SK-N-MC (cell line): ENCODE measurements around the gene RAB12.
A peak's percentile ranks its signal among the peaks of the same experiment; 100 is the strongest.

Experiments used
- DNase-seq: peaks from one replicate; pipeline ENCODE4 v3.0.0-alpha.2; 2011; ENCODE audit warnings: low read depth, low spot score
- H3K27ac ChIP-seq: fragments of 200-600 bp; sonication (generic); 2 replicates; pipeline ENCODE4 v1.5.1; 2016; ENCODE audit warnings: mixed run types
- H3K36me3 ChIP-seq: fragments of 200-600 bp; sonication (generic); 2 replicates; pipeline ENCODE4 v1.6.1; 2017; ENCODE audit warnings: antibody characterized with exemption, low read length, mixed read lengths; ENCODE audit not compliant: insufficient read depth
- H3K4me3 ChIP-seq: fragments of 200-600 bp; sonication (generic); 2 replicates; pipeline ENCODE4 v1.5.1; 2016
- H3K9ac ChIP-seq: fragments of 200-600 bp; sonication (generic); 2 replicates; pipeline ENCODE4 v1.8.0; 2017; ENCODE audit warnings: mixed run types, mixed read lengths; ENCODE audit not compliant: insufficient read length
- H3K9me3 ChIP-seq: fragments of 200-600 bp; sonication (generic); 2 replicates; pipeline ENCODE4 v1.6.1; 2017; ENCODE audit warnings: low read depth, mild to moderate bottlenecking, antibody characterized with exemption, low read length, moderate library complexity, mixed read lengths
- EZH2 ChIP-seq: fragments of 200-600 bp; sonication (generic); IDR thresholded peaks from one replicate; pipeline ENCODE4 v1.6.1; 2017; ENCODE audit warnings: antibody characterized with exemption
- FOXP2 ChIP-seq: optimal IDR thresholded peaks from 2 replicates; pipeline ENCODE3; 2011; ENCODE audit warnings: mild to moderate bottlenecking, moderate library complexity; ENCODE audit not compliant: insufficient read depth; ENCODE audit errors: extremely low read length, control extremely low read depth
- POLR2AphosphoS5 ChIP-seq: IDR thresholded peaks from 2 replicates; pipeline ENCODE4 v1.6.1; 2012; ENCODE audit warnings: mild to moderate bottlenecking, low read depth, low read length, borderline replicate concordance

Gene RAB12

DNA sequence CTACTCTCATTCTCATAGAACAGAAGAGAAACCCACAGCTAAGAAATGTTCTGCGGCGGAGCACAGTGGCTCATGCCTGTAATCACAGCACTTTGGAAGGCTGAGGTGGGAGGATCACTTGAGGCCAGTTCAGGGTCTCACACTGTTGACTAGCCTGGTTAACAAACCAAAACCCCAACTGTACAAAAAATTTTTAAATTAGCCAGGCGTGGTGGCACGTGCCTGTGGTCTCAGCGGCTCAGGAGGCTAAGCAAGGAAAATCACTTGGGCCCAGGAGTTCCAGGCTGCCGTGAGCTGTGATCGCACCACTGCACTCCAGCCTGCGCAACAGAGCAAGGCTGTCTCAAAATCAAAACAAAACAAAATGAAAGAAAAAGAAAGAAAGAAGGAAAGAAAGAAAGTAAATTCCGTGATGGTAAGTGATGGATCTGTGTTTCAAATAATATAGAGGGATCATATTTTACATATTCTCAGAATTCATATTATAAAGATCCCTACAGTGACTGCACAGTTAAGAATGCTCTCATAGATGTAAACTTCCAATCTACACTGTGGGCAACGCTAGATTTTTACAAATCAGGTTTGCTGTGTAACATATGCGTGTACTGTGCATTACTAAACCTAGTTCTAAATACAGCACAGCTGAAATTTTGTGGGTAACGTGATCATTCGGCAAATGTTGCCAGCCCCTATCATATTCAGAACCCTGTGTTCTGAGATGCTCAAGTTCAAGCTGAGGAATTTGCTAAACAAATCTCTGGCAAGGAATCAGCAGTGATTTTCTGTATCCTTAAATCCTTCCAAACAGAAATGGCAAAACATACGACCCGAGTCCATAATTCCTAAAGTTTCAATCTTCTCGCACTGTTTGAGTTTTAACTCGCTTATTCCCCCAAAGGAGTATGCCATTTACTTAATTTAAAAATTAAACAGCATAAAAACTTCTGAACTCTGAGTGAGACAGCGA lies 1.2 kb upstream of the RAB12 start:
- H3K4me3 ChIP-seq: no peak overlapping the region
- TF ChIP-seq FOXP2 (no peak), EZH2 (no peak), POLR2AphosphoS5 (no peak)
- H3K9me3 ChIP-seq: no peaks in the 10 kb centered on the region
- no peak overlapping the region for H3K27ac ChIP-seq
- no peak overlapping the region for H3K9ac ChIP-seq
- H3K36me3 ChIP-seq: peaks cover 9% of the 10 kb centered on the region; the same call in 1 of the 2 replicates
- DNase-seq: no peak

DNA sequence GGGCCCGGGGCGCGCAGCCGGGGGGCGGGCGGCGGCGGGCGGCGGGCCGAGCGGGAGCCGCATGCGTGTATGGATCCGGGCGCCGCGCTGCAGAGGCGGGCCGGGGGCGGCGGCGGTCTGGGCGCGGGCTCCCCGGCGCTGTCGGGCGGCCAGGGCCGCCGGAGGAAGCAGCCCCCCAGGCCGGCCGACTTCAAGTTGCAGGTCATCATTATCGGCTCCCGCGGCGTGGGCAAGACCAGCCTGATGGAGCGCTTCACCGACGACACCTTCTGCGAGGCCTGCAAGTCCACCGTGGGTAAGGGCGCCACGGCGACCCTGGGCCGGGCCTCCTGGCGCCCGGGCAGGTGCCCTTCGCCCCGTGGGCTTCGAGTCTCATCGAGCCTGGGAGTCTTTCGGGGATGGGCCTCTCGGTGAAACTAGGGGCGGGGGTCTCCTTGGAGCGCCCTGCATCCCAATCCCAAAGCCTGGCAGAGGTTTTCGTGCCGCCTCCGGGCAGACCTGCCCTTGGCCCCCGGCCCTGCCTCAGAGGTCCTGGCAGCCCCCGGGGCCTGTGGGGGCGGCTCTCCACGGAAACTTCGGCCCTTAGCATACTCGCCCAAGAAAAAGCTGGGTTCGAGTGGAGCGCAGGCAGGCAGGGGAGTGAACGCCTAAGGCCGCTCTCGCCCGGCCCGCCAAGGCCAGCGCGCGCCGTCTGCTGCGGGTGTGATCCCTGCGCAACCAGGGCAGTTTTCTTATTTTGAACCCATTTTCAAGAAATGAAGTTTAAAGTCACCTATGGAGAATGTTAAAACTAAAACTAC lies 622 bp downstream of the RAB12 start:
- peak overlapping the region; percentile 85 for H3K9ac ChIP-seq
- H3K4me3 ChIP-seq: peak overlapping the region; percentile 94
- TF ChIP-seq FOXP2: no peak
- H3K27ac ChIP-seq: no peak overlapping the region
- H3K9me3 ChIP-seq: no peaks in the 10 kb centered on the region
- peaks cover 9% of the 10 kb centered on the region; the same call in 1 of the 2 replicates for H3K36me3 ChIP-seq
- no peak for DNase-seq

DNA sequence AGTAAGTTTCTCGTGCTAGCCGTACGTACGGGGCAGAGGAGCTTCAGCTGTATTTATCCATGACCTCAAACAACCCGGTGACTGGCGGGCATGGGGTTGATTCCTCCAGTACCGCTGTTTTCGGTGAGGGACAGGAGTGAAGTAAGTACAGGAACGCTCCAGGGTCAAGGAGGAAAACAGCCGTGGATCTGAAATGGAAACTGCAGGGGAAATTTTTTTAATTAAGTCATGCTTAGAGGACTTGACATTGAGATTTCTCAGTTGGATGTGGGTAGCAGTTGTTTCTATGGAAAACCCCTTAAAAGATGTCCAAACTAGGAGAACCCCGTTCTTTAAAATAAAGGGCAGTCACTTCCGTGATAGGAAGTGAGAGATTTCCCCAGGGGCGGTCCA lies 1.2 kb downstream of the RAB12 start:
- Histone ChIP-seq H3K36me3 (peaks cover 9% of the 10 kb centered on the region; the same call in 1 of the 2 replicates), H3K9me3 (no peaks in the 10 kb centered on the region), H3K4me3 (peak overlapping the region; percentile 94), H3K27ac (no peak overlapping the region), H3K9ac (peak overlapping the region; percentile 85)
- DNase-seq: no peak
- TF ChIP-seq EZH2: no peak
- TF ChIP-seq POLR2AphosphoS5: no peak
- no peak for TF ChIP-seq FOXP2

DNA sequence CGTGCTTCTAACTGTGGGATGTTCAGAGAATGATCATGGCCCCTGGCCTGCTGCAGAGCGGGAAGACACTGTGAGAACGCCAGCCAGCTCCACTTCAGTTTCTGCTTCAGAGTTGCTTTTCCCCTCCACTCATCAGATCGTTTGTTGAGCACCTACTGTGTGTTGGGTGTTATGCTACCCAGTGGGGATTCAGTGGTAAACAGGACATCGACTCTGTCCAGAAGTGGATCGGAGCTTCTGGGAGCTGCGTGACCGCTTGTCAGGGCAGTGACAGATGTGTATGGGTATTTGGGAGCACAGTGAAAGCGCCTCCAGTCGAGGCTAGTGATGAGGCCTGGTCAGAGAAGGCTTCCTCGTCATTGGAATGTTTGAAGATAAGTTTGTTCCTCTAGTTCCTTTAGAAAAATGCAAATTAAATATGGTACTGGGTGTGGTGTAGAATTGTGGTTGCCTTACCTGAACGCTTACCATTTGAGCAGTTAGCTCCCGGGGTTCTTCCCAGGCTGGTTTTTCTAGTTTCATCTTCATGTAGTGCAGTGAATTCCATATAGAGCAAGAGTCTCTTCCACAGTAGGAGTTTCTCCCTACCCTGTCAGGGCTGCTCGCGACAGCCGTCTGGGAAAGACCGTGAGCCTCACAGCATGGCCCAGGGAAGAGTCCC lies 2.8 kb downstream of the RAB12 start:
- DNase-seq: no peak
- no peak for TF ChIP-seq FOXP2
- no peak for TF ChIP-seq EZH2
- TF ChIP-seq POLR2AphosphoS5: no peak
- no peak overlapping the region for H3K27ac ChIP-seq
- no peaks in the 10 kb centered on the region for H3K9me3 ChIP-seq
- H3K36me3 ChIP-seq: peaks cover 9% of the 10 kb centered on the region; the same call in 1 of the 2 replicates
- no peak overlapping the region for H3K9ac ChIP-seq
- no peak overlapping the region for H3K4me3 ChIP-seq

DNA sequence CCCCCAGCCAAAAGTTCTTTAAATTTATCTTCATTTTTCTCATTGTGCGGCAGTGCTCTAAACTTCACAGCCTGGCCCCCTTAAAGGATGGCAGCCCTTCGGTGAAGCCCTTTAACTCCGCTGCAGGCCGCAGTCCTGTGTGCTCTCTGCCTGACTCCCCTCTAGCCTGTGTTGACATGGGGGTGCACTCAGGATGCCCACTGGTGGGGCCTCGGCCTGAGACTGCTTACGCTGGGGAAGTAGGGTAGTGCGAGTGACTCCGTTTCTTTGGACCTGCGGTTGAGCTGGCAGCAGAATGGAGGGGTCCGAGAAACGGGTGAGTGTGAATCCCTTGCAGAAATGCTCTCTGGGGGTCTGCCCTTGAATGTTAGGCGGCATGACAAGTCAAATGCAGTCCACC lies 5.6 kb downstream of the RAB12 start:
- peak overlapping the region; percentile 91 for H3K27ac ChIP-seq
- DNase-seq: no peak
- H3K36me3 ChIP-seq: peaks cover 12% of the 10 kb centered on the region; the same call in 1 of the 2 replicates
- TF ChIP-seq EZH2 (no peak), POLR2AphosphoS5 (no peak), FOXP2 (no peak)
- peak overlapping the region; percentile 26 for H3K9ac ChIP-seq
- no peaks in the 10 kb centered on the region for H3K9me3 ChIP-seq
- H3K4me3 ChIP-seq: peak overlapping the region; percentile 44; the same call in 1 of the 2 replicates

DNA sequence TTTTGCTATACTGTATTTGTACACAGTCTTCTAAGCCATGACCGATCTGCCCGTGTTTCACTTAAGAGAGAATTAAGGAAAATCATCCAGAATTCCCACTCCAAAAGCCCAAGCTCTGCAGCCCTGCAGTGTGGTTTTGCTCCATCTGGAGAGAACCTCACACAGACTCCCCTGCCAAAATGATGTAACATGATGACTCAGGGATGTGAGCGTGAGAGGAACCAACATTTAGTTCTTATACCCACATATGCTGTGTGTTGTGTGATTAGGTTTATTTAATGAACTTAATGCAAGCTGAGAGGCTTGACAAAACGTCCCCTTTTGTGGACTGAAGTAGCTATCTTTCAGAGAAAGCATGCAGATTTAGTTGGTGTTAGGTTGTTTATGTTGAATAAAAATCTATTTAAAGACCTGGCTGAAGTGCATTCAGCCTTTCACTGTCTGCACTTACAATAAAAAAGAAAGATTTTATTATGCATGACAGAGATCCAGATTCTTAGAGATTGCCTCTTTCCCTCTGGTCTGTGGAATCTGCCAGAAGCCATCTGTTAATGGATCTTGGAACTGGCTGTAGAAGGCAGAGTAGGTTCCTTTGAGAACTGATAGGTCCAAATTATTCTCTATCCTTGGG lies 6.3 kb downstream of the RAB12 start:
- Histone ChIP-seq H3K9ac (peak overlapping the region; percentile 46), H3K4me3 (peak overlapping the region; percentile 44), H3K27ac (peak overlapping the region; percentile 91), H3K9me3 (no peaks in the 10 kb centered on the region), H3K36me3 (peaks cover 17% of the 10 kb centered on the region; the same call in 1 of the 2 replicates)
- peak; percentile 34 for DNase-seq
- TF ChIP-seq FOXP2 (no peak), POLR2AphosphoS5 (no peak), EZH2 (no peak)

DNA sequence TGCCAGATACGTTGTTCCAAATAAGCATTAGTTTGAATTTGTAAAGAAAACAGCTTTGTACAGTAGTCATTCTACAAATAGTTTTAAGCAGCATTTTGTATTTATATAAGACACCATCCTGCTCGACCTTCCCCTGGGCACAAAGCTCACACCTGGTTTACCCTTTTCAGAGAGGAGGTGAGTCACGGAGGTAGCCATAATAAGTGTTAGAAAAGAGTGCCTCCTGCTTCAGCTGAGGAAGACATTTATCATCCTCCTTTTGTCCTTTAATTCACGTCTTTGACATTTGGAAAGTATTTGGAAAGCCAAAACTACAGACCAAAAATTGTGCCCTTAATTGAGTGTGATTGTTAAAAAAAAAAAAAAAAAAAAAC lies 6.8 kb downstream of the RAB12 start:
- Histone ChIP-seq H3K27ac (peak overlapping the region; percentile 91), H3K4me3 (peak overlapping the region; percentile 44; the same call in 1 of the 2 replicates), H3K9me3 (no peaks in the 10 kb centered on the region), H3K9ac (peak overlapping the region; percentile 46), H3K36me3 (peaks cover 21% of the 10 kb centered on the region; the same call in 1 of the 2 replicates)
- TF ChIP-seq POLR2AphosphoS5 (no peak), FOXP2 (no peak), EZH2 (no peak)
- DNase-seq: no peak
